HG03066 (cell line): ENCODE results near the gene CXorf58.
"Not testable (repeated sequence)": the region's sequence is repeated elsewhere in the genome, so short reads cannot be mapped to it uniquely, and the experiment has no call there.

ENCODE experiments used
- ATAC-seq: cut with Tn5 transposase; IDR thresholded peaks from one replicate; pipeline ENCODE4 v1.9.1; 2021; ENCODE audit warnings: low read depth; ENCODE audit not compliant: unreplicated experiment

CXorf58 gene

GRCh38 chrX:23952391-23952790, 44.6 kb downstream of the CXorf58 start:
- no peak for ATAC-seq

GRCh38 chrX:23952984-23953907, 45.4 kb downstream of the CXorf58 start:
- peak; percentile 87 for ATAC-seq

GRCh38 chrX:23953908-23954269, 46.1 kb downstream of the CXorf58 start:
- ATAC-seq = peak; percentile 18

- ATAC-seq = no peak
Measured at GRCh38 chrX:23954396-23954795, 46.6 kb downstream of the CXorf58 start.

GRCh38 chrX:23959781-23960180, 52.0 kb downstream of the CXorf58 start:
- no peak for ATAC-seq

- ATAC-seq = no peak
Measured at GRCh38 chrX:23964191-23964590, 56.4 kb downstream of the CXorf58 start.

GRCh38 chrX:23965630-23966029, 57.8 kb downstream of the CXorf58 start:
- ATAC-seq = not testable (repeated sequence)

GRCh38 chrX:23978491-23978890, 70.7 kb downstream of the CXorf58 start:
- ATAC-seq = no peak

GRCh38 chrX:23980011-23980441, 72.2 kb downstream of the CXorf58 start:
- ATAC-seq = no peak

GRCh38 chrX:23981222-23981621, 73.4 kb downstream of the CXorf58 start:
- ATAC-seq = no peak

GRCh38 chrX:23981711-23982110, 73.9 kb downstream of the CXorf58 start:
- ATAC-seq = no peak

GRCh38 chrX:23982891-23983290, 75.1 kb downstream of the CXorf58 start:
- no peak for ATAC-seq
